ENCODE measurements around the gene FOXO6.

GRCh38 chr1:41413748-41414281 lies 52.6 kb downstream of the FOXO6 start:
- no peak for TF ChIP-seq ELF1 (IDR thresholded peaks at IDR 0.05)
- TF ChIP-seq, protein P1, sequence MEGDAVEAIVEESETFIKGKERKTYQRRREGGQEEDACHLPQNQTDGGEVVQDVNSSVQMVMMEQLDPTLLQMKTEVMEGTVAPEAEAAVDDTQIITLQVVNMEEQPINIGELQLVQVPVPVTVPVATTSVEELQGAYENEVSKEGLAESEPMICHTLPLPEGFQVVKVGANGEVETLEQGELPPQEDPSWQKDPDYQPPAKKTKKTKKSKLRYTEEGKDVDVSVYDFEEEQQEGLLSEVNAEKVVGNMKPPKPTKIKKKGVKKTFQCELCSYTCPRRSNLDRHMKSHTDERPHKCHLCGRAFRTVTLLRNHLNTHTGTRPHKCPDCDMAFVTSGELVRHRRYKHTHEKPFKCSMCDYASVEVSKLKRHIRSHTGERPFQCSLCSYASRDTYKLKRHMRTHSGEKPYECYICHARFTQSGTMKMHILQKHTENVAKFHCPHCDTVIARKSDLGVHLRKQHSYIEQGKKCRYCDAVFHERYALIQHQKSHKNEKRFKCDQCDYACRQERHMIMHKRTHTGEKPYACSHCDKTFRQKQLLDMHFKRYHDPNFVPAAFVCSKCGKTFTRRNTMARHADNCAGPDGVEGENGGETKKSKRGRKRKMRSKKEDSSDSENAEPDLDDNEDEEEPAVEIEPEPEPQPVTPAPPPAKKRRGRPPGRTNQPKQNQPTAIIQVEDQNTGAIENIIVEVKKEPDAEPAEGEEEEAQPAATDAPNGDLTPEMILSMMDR (IDR thresholded peaks at IDR 0.05) = no peak
- TF ChIP-seq TCF12 (IDR thresholded peaks at IDR 0.05) = no peak
- TF ChIP-seq RAD21 (IDR thresholded peaks at IDR 0.05; ENCODE audit: low read length) = no peak
- no peak for TF ChIP-seq IRF3 (IDR thresholded peaks at IDR 0.05; ENCODE audit: low read depth, low read length)
- TF ChIP-seq CHD2 (IDR thresholded peaks at IDR 0.05; ENCODE audit: low read length, partially characterized antibody) = no peak
- no peak for TF ChIP-seq USF1 (IDR thresholded peaks at IDR 0.05; ENCODE audit: borderline replicate concordance, low read depth)
- TF ChIP-seq RFX5 (IDR thresholded peaks at IDR 0.05; ENCODE audit: low read length) = no peak
